Motor neuron (in vitro differentiated cells): ENCODE measurements around the gene EPHA10. TPM values are rescaled to one million over a fixed set of nuclear protein-coding genes. Genes with fewer than 3 reads are reported as not detected.
A peak's percentile ranks its signal among the peaks of the same experiment; 100 is the strongest.
"Not testable (repeated sequence)": the region's sequence is repeated elsewhere in the genome, so short reads cannot be mapped to it uniquely, and the experiment has no call there.

Experiments used
- ATAC-seq, 8 experiments: fragments of 200-7000 bp; cut with Tn5 transposase; replicated peaks in 6 of 8; 2 replicates each; pipeline ENCODE4 v1.8.0; 2021; ENCODE audit warnings: mild to moderate bottlenecking in 8 of 8, moderate library complexity in 8 of 8
- H3K27ac ChIP-seq, 2 donors: fragments of 250-450 bp; sonication (Bioruptor Pico); 2 replicates each; pipeline ENCODE4 v1.9.0; 2021; ENCODE audit warnings: antibody characterized with exemption in 2 of 2, mild to moderate bottlenecking in 2 of 2, moderate library complexity in 1 of 2
- H3K4me1 ChIP-seq, 2 donors: fragments of 250-450 bp; sonication (Bioruptor Pico); replicated peaks in 1 of 2; 2 replicates each; pipeline ENCODE4 v1.6.1; 2021; ENCODE audit warnings: antibody characterized with exemption in 2 of 2, mild to moderate bottlenecking in 2 of 2, moderate library complexity in 1 of 2
- H3K4me3 ChIP-seq, 5 donors: fragments of 250-450 bp; sonication (Bioruptor Pico); 2 replicates each; pipeline ENCODE4 v1.9.0; 2021; ENCODE audit warnings: antibody characterized with exemption in 5 of 5, mild to moderate bottlenecking in 5 of 5, moderate library complexity in 4 of 5
- WGBS, 10 experiments: fragments of 450-650 bp; shearing (Covaris generic); methylation state at CpG; one replicate each; pipeline ENCODE4 v1.0.0; 2022; 5-methylcytosine and 5-hydroxymethylcytosine counted together
- in situ Hi-C, 9 experiments: fragments of 400-800 bp; cut with MboI; loops; one replicate each; pipeline ENCODE4 v1.15.0; 2021; ENCODE audit warnings: low sequenced_read_pairs in 9 of 9, low pct_unique_long_range_greater_than_20kb in 2 of 9; ENCODE audit not compliant: unreplicated experiment in 9 of 9
- total RNA-seq, 8 experiments: library from RNA; unstranded; fragments of 300-600 nt; gene quantifications; 2 replicates each; pipeline versions ENCODE4 v1.2.3 to v1.2.4, GENCODE V29; 2022

The EPHA10 gene
- total RNA-seq, 8 experiments from 2014 or later, result 0.31 to 5.4 (median 2.6) TPM

DNA sequence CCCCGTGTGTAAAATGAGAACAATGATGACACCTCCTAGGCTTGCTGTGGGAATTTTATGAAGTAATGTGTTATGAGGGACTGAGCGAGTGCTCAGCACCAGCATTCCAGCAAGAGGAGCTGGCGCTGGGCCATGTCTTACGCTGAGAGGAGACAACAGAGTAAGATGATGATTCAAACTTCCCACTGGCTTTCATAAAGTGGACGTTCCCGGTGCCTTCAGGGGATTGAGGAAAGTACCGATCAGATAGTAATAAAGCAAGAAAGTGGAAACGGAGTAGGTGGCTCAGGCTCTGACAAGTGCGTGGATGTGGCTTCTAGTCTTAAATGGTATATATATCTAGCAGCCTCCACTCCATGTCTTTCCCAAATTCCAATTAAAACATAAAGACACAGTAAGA, 23.8 kb downstream of the EPHA10 start:
- Histone ChIP-seq H3K4me1 (no peaks in the 10 kb centered on the region), H3K27ac (no peak overlapping the region), H3K4me3 (no peak overlapping the region)
- no peak for ATAC-seq
- 29 to 80% (median 65%) methylated on average over 1 to 9 of the region's 9 CpGs; no CpG with 5 or more reads in 2 of the 10 experiments for WGBS, 10 experiments
- in situ Hi-C loops, result no loop called here

DNA sequence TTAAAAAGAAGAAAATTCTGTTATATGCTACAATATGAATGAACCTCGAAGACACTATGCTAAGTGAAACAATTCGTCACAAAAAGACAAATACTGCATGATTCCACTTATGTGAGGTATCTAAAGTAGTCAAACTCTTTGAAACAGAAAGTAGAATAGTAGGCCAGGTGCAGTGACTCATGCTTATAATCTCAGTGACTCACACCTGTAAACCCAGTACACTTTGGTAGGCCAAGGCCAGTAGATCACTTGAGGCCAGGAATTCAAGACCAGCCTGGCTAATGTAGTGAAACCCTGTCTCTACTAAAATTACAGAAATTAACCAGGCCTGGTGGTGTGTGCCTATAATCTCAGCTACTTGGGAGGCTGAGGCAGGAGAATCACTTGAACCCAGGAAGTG, 25.7 kb downstream of the EPHA10 start:
- Histone ChIP-seq H3K27ac (no peak overlapping the region), H3K4me3 (no peak overlapping the region), H3K4me1 (no peaks in the 10 kb centered on the region)
- in situ Hi-C loops, result no loop called here
- ATAC-seq, result no peak
- 53 to 100% (median 86%) methylated on average over 1 to 2 of the region's 2 CpGs for WGBS, 10 experiments

- H3K4me3 ChIP-seq, in situ Hi-C loops, H3K27ac ChIP-seq, H3K4me1 ChIP-seq, ATAC-seq: not testable (repeated sequence)
- WGBS, 10 experiments, result 63 to 100% (median 80%) methylated on average over 1 to 4 of the region's 4 CpGs; no CpG with 5 or more reads in 1 of the 10 experiments
Measured at GRCh38 chr1:37738619-37739018, 26.3 kb downstream of the EPHA10 start.

- in situ Hi-C loops, H3K27ac ChIP-seq, ATAC-seq, H3K4me1 ChIP-seq, H3K4me3 ChIP-seq: not testable (repeated sequence)
- WGBS, 10 experiments, result 33 to 83% (median 69%) methylated on average over 1 to 6 of the region's 7 CpGs; no CpG with 5 or more reads in 2 of the 10 experiments
Measured at GRCh38 chr1:37737975-37738374, 26.9 kb downstream of the EPHA10 start.

GRCh38 chr1:37734629-37735591, 30.0 kb downstream of the EPHA10 start:
- in situ Hi-C loops, result no loop called here
- peaks cover 0 to 7% of the 10 kb centered on the region in 2 donors for H3K4me1 ChIP-seq
- ATAC-seq, result peak in 4 of 8 experiments; percentile 23 to 68 (median 34)
- WGBS, 10 experiments, result 0 to 36% (median 17%) methylated on average over 1 to 15 of the region's 32 CpGs; no CpG with 5 or more reads in 4 of the 10 experiments
- no peak overlapping the region for H3K4me3 ChIP-seq
- no peak overlapping the region for H3K27ac ChIP-seq

- Histone ChIP-seq H3K4me1 (peaks cover 0 to 12% of the 10 kb centered on the region in 2 donors), H3K4me3 (no peak overlapping the region), H3K27ac (no peak overlapping the region)
- in situ Hi-C loops, result no loop called here
- 57 to 85% (median 71%) methylated on average over 1 to 9 of the region's 12 CpGs; no CpG with 5 or more reads in 3 of the 10 experiments for WGBS, 10 experiments
- peak in 1 of 8 experiments; percentile 11 for ATAC-seq
Measured at GRCh38 chr1:37732111-37732780, 32.7 kb downstream of the EPHA10 start.

DNA sequence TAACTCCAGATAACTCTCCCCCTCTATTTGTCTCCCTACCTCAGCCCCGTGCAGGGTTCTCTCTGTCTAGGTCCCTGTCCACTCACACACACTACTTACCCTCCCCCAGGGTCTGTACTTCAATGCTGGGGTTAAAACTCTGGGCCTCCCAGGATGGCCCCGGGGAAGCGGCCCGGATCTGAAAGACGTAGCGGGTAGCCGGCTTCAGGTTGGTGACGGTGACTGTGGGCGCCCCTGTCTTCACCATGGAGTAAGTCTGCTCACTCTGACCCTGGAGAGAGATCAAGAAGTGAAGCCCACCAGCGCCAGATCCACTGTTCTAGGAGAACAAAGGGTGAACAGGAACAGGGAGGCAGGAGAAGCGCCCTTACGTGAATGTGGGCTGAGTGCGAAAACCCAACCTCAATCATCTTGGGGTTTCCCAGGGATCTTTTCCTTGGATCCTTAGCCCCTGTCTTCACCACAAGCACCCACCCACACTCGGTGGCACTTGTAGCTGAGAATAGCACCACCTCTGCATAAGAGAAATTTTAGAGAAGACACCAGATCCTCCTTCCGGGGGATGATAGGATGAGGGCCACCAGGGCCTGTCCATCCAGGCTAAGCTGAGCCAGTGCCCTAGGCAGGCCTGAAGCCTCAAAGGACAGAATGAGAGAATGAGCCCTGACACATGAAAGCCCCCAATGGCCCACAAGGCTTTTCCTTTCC, 33.5 kb downstream of the EPHA10 start:
- in situ Hi-C loops, result no loop called here
- no peak overlapping the region for H3K4me3 ChIP-seq
- H3K27ac ChIP-seq, result no peak overlapping the region
- H3K4me1 ChIP-seq, result peaks cover 7 to 20% of the 10 kb centered on the region in 2 donors
- ATAC-seq, result no peak
- 0 to 100% (median 64%) methylated on average over 1 to 11 of the region's 15 CpGs; no CpG with 5 or more reads in 2 of the 10 experiments for WGBS, 10 experiments

DNA sequence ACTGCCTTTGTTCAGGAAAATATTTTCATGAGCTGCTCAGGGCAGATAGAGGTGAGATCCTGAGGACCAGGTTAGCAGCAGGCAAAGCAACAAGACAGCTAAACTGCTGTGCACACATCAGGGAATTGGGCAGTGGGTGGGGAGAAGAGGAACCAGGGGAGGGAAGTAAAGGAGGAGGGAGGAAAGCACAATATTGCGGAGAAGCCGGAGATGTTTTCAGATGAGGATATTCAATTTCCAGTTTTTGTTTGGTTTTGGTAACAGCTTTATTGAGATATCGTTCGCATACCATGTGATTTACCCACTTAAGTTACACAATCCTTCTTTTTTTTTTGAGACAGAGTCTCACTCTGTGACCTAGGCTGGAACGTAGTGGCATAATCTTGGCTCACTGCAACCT, 34.5 kb downstream of the EPHA10 start:
- ATAC-seq, result no peak
- WGBS, 10 experiments, result 42 to 93% (median 76%) methylated on average over 1 to 5 of the region's 5 CpGs; no CpG with 5 or more reads in 3 of the 10 experiments
- in situ Hi-C loops, result no loop called here
- peaks cover 14 to 31% of the 10 kb centered on the region in 2 donors for H3K4me1 ChIP-seq
- H3K4me3 ChIP-seq, result no peak overlapping the region
- H3K27ac ChIP-seq, result no peak overlapping the region

DNA sequence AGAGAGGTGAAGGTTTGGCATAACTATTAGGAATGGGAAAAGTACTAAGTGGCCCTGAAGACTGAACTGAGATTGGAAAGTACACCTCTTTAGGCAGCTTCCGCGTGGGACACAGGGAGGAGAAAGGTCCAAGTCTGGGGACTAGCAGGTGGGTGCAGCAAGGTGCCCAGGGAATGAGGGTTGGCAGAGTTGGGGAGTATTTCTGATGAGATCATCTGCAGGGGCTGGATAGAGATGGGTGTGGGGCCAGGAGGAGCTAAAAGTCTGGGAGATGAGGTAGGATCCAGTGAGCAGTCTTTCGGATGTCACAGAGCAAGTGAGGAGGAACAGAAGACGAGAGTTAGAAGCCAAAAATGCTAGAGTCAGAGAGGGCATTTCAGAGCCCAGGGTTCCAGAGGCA, 36.5 kb downstream of the EPHA10 start:
- 14 to 93% (median 46%) methylated on average over 1 to 4 of the region's 4 CpGs; no CpG with 5 or more reads in 3 of the 10 experiments for whole genome bisulfite sequencing, 10 experiments
- ATAC-seq, result no peak
- H3K27ac ChIP-seq, result no peak overlapping the region
- H3K4me1 ChIP-seq, result peaks cover 14 to 31% of the 10 kb centered on the region in 2 donors
- no peak overlapping the region for H3K4me3 ChIP-seq
- in situ Hi-C loops, result no loop called here

- Histone ChIP-seq H3K27ac (peak overlapping the region; percentile 63 to 84), H3K4me1 (peaks cover 20 to 31% of the 10 kb centered on the region in 2 donors), H3K4me3 (no peak overlapping the region)
- ATAC-seq, result peak in 6 of 8 experiments; percentile 25 to 92 (median 88)
- 0 to 69% (median 44%) methylated on average over 1 to 8 of the region's 15 CpGs; no CpG with 5 or more reads in 1 of the 10 experiments for WGBS, 10 experiments
- in situ Hi-C loops, result no loop called here
Measured at GRCh38 chr1:37726751-37727585, 38.0 kb downstream of the EPHA10 start.

DNA sequence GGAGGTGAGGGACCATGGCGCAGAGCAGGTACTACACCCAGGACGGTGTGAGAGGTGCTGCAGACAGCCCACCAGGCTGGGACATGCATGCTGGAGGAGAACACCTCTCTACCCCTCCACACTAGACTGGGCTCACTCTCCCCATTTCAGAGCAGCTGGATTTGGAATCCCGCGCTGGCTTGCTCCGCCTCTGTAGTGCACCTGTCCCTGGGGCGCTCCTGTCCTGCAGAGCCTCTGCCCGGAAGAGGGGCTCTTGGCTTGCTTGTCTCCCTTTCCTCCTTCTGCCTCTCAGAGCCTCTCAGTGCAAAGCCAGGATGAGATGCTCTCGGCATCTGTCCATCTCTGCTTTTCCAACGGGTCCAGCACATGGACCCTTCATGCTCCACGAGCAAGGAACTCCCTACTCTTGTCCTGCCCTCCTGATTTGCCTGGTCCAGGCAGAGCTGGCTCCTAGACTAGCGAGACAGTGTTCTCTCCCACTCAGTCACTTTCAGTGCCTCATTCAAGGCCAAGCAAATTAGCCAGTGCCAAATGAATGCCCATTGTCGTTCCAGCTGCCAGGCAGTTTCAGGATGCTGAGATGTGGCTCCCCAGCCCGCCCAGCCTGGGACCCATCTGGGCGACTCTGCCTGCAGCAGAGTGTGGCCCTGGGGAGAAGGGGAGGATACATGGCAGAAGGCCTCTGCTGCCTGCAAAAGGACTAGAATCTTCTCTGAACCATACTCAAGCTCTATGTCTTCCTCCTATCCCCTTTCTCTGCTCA, 38.9 kb downstream of the EPHA10 start:
- Histone ChIP-seq H3K4me1 (peaks cover 23 to 31% of the 10 kb centered on the region in 2 donors), H3K27ac (peak overlapping the region; percentile 63 to 84), H3K4me3 (no peak overlapping the region)
- ATAC-seq, result peak in 5 of 8 experiments; percentile 39 to 56 (median 44)
- WGBS, 10 experiments, result 0 to 77% (median 53%) methylated on average over 1 to 9 of the region's 14 CpGs; no CpG with 5 or more reads in 2 of the 10 experiments
- in situ Hi-C loops, result no loop called here
